ENCODE results near the gene ARHGAP4.

Gene ARHGAP4

GRCh38 chrX:153931151-153931550 lies 5.1 kb upstream of the ARHGAP4 start:
- H3K27me3 ChIP-seq (ENCODE audit: insufficient read depth, low read length) = no peaks in the 10 kb centered on the region
- 94% methylated on average over 8 of the region's 8 CpGs for WGBS
- H3K4me3 ChIP-seq (ENCODE audit: low read length) = no peak overlapping the region
- no peaks in the 10 kb centered on the region for H3K9me3 ChIP-seq (ENCODE audit: insufficient read depth, low read depth, low read length)
- H3K27ac ChIP-seq (ENCODE audit: low read depth, low read length) = no peak overlapping the region
- H3K4me1 ChIP-seq (ENCODE audit: insufficient read depth, low read length) = no peaks in the 10 kb centered on the region
- peaks cover 37% of the 10 kb centered on the region for H3K36me3 ChIP-seq (ENCODE audit: insufficient read depth, low read length)
- no peak overlapping the region for H3K9ac ChIP-seq (ENCODE audit: low read depth, low read length)

DNA sequence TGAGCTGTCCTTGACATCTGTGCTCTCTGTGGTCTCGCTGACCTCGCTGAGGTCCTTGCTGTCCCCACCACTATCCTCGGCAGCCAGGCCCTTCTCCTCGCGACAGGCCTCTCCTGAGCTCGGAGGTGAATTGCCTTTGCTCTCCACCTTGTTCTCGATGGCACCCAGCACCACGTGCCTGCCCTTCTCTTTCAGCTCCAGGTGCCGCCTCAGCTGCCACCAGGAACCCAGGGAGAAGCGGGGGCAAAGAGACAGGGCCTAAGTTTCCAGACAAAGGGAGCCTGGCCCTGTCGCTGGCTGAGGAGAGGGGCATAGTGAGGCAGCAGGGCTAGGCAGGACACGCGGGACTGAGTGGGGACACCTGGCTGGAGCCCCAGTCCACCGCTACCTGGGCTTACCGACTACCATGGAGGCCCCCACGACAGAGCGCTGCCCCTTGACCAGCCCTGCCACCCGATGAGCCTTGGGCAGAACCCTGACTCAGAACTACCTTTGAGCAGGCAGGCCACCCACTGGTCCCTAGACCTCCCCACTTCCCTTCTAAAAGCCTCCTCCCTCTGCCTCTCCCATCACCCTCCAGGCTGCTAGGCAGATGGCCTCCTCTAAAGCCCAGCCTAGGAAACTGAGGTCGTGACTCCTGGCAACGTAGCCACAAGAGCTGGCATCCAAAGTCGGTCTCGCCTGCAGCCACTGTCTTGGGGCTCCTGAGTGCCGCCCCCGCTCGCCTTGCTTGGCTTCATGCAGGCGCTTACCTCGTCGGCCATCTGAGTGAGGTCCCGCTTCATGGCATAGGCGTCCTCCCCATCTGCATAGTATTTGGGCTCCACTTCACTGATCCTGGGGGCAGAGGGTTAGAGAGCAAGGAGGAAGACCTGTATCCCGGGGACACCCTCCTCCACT lies 4.2 kb upstream of the ARHGAP4 start:
- H3K4me1 ChIP-seq (ENCODE audit: insufficient read depth, low read length) = peaks cover 2% of the 10 kb centered on the region; the same call in 1 of the 2 replicates
- WGBS = 95% methylated on average over 31 of the region's 31 CpGs
- no peaks in the 10 kb centered on the region for H3K9me3 ChIP-seq (ENCODE audit: insufficient read depth, low read depth, low read length)
- H3K27ac ChIP-seq (ENCODE audit: low read depth, low read length) = no peak overlapping the region
- no peak overlapping the region for H3K4me3 ChIP-seq (ENCODE audit: low read length)
- H3K27me3 ChIP-seq (ENCODE audit: insufficient read depth, low read length) = no peaks in the 10 kb centered on the region
- peaks cover 37% of the 10 kb centered on the region for H3K36me3 ChIP-seq (ENCODE audit: insufficient read depth, low read length)
- H3K9ac ChIP-seq (ENCODE audit: low read depth, low read length) = no peak overlapping the region

GRCh38 chrX:153929576-153929975 lies 3.5 kb upstream of the ARHGAP4 start:
- no peak overlapping the region for H3K27ac ChIP-seq (ENCODE audit: low read depth, low read length)
- H3K9me3 ChIP-seq (ENCODE audit: insufficient read depth, low read depth, low read length) = no peaks in the 10 kb centered on the region
- no peak overlapping the region for H3K9ac ChIP-seq (ENCODE audit: low read depth, low read length)
- H3K4me3 ChIP-seq (ENCODE audit: low read length) = no peak overlapping the region
- peaks cover 8% of the 10 kb centered on the region; the same call in 1 of the 2 replicates for H3K4me1 ChIP-seq (ENCODE audit: insufficient read depth, low read length)
- peaks cover 37% of the 10 kb centered on the region for H3K36me3 ChIP-seq (ENCODE audit: insufficient read depth, low read length)
- WGBS = 100% methylated on average over 5 of the region's 10 CpGs
- no peaks in the 10 kb centered on the region for H3K27me3 ChIP-seq (ENCODE audit: insufficient read depth, low read length)

DNA sequence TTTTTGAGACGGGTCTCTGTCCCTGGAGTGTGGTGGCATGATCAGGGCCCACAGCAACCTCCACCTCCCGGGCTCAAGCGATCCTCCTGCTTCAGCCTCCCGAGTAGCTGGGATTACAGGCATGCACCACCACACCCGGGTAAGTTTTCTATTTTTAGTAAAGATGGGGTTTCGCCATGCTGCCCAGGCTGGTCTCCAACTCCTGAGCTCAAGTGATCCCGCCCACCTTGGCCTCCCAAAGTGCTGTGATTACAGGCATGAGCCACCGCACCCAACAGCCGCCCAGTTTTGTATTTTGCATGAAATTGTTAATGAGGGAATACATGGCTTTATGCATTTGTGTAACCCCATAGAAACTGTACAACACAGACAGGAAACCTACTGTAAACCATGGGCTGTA lies 2.8 kb upstream of the ARHGAP4 start:
- Histone ChIP-seq H3K36me3 (ENCODE audit: insufficient read depth, low read length) (peaks cover 37% of the 10 kb centered on the region), H3K27me3 (ENCODE audit: insufficient read depth, low read length) (no peaks in the 10 kb centered on the region), H3K4me1 (ENCODE audit: insufficient read depth, low read length) (peaks cover 8% of the 10 kb centered on the region; the same call in 1 of the 2 replicates), H3K27ac (ENCODE audit: low read depth, low read length) (no peak overlapping the region), H3K9ac (ENCODE audit: low read depth, low read length) (no peak overlapping the region), H3K4me3 (ENCODE audit: low read length) (peak overlapping the region; percentile 34; the same call in 1 of the 2 replicates), H3K9me3 (ENCODE audit: insufficient read depth, low read depth, low read length) (no peaks in the 10 kb centered on the region)
- 82% methylated on average over 8 of the region's 9 CpGs for WGBS

GRCh38 chrX:153927922-153928760 lies 2.1 kb upstream of the ARHGAP4 start:
- peak overlapping the region; percentile 77 for H3K4me3 ChIP-seq (ENCODE audit: low read length)
- under 1% methylated on average over 76 of the region's 76 CpGs for WGBS
- no peaks in the 10 kb centered on the region for H3K27me3 ChIP-seq (ENCODE audit: insufficient read depth, low read length)
- peak overlapping the region; percentile 97 for H3K27ac ChIP-seq (ENCODE audit: low read depth, low read length)
- H3K9ac ChIP-seq (ENCODE audit: low read depth, low read length) = peak overlapping the region; percentile 88
- H3K4me1 ChIP-seq (ENCODE audit: insufficient read depth, low read length) = peaks cover 8% of the 10 kb centered on the region; the same call in 1 of the 2 replicates
- no peaks in the 10 kb centered on the region for H3K9me3 ChIP-seq (ENCODE audit: insufficient read depth, low read depth, low read length)
- H3K36me3 ChIP-seq (ENCODE audit: insufficient read depth, low read length) = peaks cover 37% of the 10 kb centered on the region

- peak overlapping the region; percentile 77 for H3K4me3 ChIP-seq (ENCODE audit: low read length)
- peak overlapping the region; percentile 97 for H3K27ac ChIP-seq (ENCODE audit: low read depth, low read length)
- WGBS = 3% methylated on average over 8 of the region's 8 CpGs
- no peaks in the 10 kb centered on the region for H3K27me3 ChIP-seq (ENCODE audit: insufficient read depth, low read length)
- H3K9ac ChIP-seq (ENCODE audit: low read depth, low read length) = peak overlapping the region; percentile 88
- H3K9me3 ChIP-seq (ENCODE audit: insufficient read depth, low read depth, low read length) = no peaks in the 10 kb centered on the region
- peaks cover 8% of the 10 kb centered on the region; the same call in 1 of the 2 replicates for H3K4me1 ChIP-seq (ENCODE audit: insufficient read depth, low read length)
- peaks cover 33% of the 10 kb centered on the region for H3K36me3 ChIP-seq (ENCODE audit: insufficient read depth, low read length)
Observed at GRCh38 chrX:153927672-153927921, 1.5 kb upstream of the ARHGAP4 start.

- WGBS = 12% methylated on average over 30 of the region's 31 CpGs
- Histone ChIP-seq H3K9me3 (ENCODE audit: insufficient read depth, low read depth, low read length) (no peaks in the 10 kb centered on the region), H3K4me3 (ENCODE audit: low read length) (peak overlapping the region; percentile 77), H3K27ac (ENCODE audit: low read depth, low read length) (peak overlapping the region; percentile 97), H3K36me3 (ENCODE audit: insufficient read depth, low read length) (peaks cover 27% of the 10 kb centered on the region), H3K4me1 (ENCODE audit: insufficient read depth, low read length) (peaks cover 8% of the 10 kb centered on the region; the same call in 1 of the 2 replicates), H3K9ac (ENCODE audit: low read depth, low read length) (peak overlapping the region; percentile 88), H3K27me3 (ENCODE audit: insufficient read depth, low read length) (no peaks in the 10 kb centered on the region)
Observed at GRCh38 chrX:153926858-153927671, 1.0 kb upstream of the ARHGAP4 start.

DNA sequence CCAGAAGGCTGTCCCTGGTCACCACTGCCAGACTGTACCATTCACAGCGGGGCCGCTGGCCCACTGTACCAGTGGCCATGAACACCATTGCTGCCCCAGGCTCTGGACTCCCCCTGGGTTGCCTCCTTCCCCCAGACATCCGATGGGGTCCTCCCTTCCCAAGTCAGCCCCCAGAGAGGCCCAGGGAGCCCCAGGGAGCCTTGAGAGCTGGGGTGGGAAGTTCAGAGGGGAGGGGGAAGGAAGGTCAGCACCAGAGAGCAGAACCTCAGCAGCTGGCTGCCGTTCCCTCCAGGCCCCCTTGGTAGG lies 441 bp upstream of the ARHGAP4 start:
- 21% methylated on average over 2 of the region's 4 CpGs for WGBS
- Histone ChIP-seq H3K27ac (ENCODE audit: low read depth, low read length) (peak overlapping the region; percentile 97; the same call in 1 of the 2 replicates), H3K4me3 (ENCODE audit: low read length) (peak overlapping the region; percentile 77), H3K27me3 (ENCODE audit: insufficient read depth, low read length) (no peaks in the 10 kb centered on the region), H3K4me1 (ENCODE audit: insufficient read depth, low read length) (peaks cover 8% of the 10 kb centered on the region; the same call in 1 of the 2 replicates), H3K36me3 (ENCODE audit: insufficient read depth, low read length) (peaks cover 22% of the 10 kb centered on the region), H3K9ac (ENCODE audit: low read depth, low read length) (peak overlapping the region; percentile 36; the same call in 1 of the 2 replicates), H3K9me3 (ENCODE audit: insufficient read depth, low read depth, low read length) (no peaks in the 10 kb centered on the region)

GRCh38 chrX:153925387-153925738 lies 701 bp downstream of the ARHGAP4 start:
- H3K27ac ChIP-seq (ENCODE audit: low read depth, low read length) = peak overlapping the region; percentile 60; the same call in 1 of the 2 replicates
- peak overlapping the region; percentile 77 for H3K4me3 ChIP-seq (ENCODE audit: low read length)
- peak overlapping the region; percentile 78 for H3K9ac ChIP-seq (ENCODE audit: low read depth, low read length)

GRCh38 chrX:153924149-153924861 lies 1.8 kb downstream of the ARHGAP4 start:
- H3K4me3 ChIP-seq (ENCODE audit: low read length) = no peak overlapping the region
- no peaks in the 10 kb centered on the region for H3K27me3 ChIP-seq (ENCODE audit: insufficient read depth, low read length)
- H3K9me3 ChIP-seq (ENCODE audit: insufficient read depth, low read depth, low read length) = no peaks in the 10 kb centered on the region
- WGBS = 67% methylated on average over 14 of the region's 14 CpGs
- H3K9ac ChIP-seq (ENCODE audit: low read depth, low read length) = no peak overlapping the region
- no peak overlapping the region for H3K27ac ChIP-seq (ENCODE audit: low read depth, low read length)
- peaks cover 2% of the 10 kb centered on the region; the same call in 1 of the 2 replicates for H3K36me3 ChIP-seq (ENCODE audit: insufficient read depth, low read length)
- peaks cover 8% of the 10 kb centered on the region; the same call in 1 of the 2 replicates for H3K4me1 ChIP-seq (ENCODE audit: insufficient read depth, low read length)

More at GRCh38 chrX:153925387-153925738, 701 bp downstream of the ARHGAP4 start:
- Histone ChIP-seq H3K4me1 (ENCODE audit: insufficient read depth, low read length) (peaks cover 8% of the 10 kb centered on the region; the same call in 1 of the 2 replicates), H3K27me3 (ENCODE audit: insufficient read depth, low read length) (no peaks in the 10 kb centered on the region), H3K9me3 (ENCODE audit: insufficient read depth, low read depth, low read length) (no peaks in the 10 kb centered on the region), H3K36me3 (ENCODE audit: insufficient read depth, low read length) (peaks cover 11% of the 10 kb centered on the region; the same call in 1 of the 2 replicates)
- 56% methylated on average over 4 of the region's 4 CpGs for WGBS
